CD4-positive, alpha-beta T cell treated with Interleukin-17A for 4 hours (primary cell): Measurements from ENCODE around the gene KLHL40.

Experiments
- DNase-seq: peaks from one replicate; pipeline ENCODE4 v3.0.0-alpha.2; 2020; ENCODE audit warnings: mixed read lengths

KLHL40 gene

GRCh38 chr3:42670670-42671069, 14.7 kb upstream of the KLHL40 start:
- DNase-seq: no peak

- no peak for DNase-seq
Measured at GRCh38 chr3:42672515-42672914, 12.8 kb upstream of the KLHL40 start.

- no peak for DNase-seq
Measured at GRCh38 chr3:42673082-42673481, 12.3 kb upstream of the KLHL40 start.

GRCh38 chr3:42674146-42674545, 11.2 kb upstream of the KLHL40 start:
- DNase-seq: no peak

- no peak for DNase-seq
Measured at GRCh38 chr3:42675909-42676308, 9.4 kb upstream of the KLHL40 start.

- no peak for DNase-seq
Measured at GRCh38 chr3:42678447-42678846, 6.9 kb upstream of the KLHL40 start.

- no peak for DNase-seq
Measured at GRCh38 chr3:42680271-42680670, 5.1 kb upstream of the KLHL40 start.

- DNase-seq: no peak
Measured at GRCh38 chr3:42680806-42681205, 4.5 kb upstream of the KLHL40 start.

GRCh38 chr3:42681361-42682038, 3.8 kb upstream of the KLHL40 start:
- no peak for DNase-seq

GRCh38 chr3:42682301-42683070, 2.9 kb upstream of the KLHL40 start:
- DNase-seq: no peak

- DNase-seq: peak; percentile 22
Measured at GRCh38 chr3:42683875-42684598, 1.3 kb upstream of the KLHL40 start.

GRCh38 chr3:42684632-42685362, 540 bp upstream of the KLHL40 start:
- DNase-seq: no peak

GRCh38 chr3:42685891-42686820, 819 bp downstream of the KLHL40 start:
- DNase-seq: no peak

- DNase-seq: no peak
Measured at GRCh38 chr3:42686832-42687650, 1.7 kb downstream of the KLHL40 start.

GRCh38 chr3:42688016-42688415, 2.7 kb downstream of the KLHL40 start:
- no peak for DNase-seq

- no peak for DNase-seq
Measured at GRCh38 chr3:42688487-42689420, 3.4 kb downstream of the KLHL40 start.

GRCh38 chr3:42689421-42690014, 4.2 kb downstream of the KLHL40 start:
- DNase-seq: no peak

GRCh38 chr3:42690191-42690590, 4.9 kb downstream of the KLHL40 start:
- no peak for DNase-seq
